GM12892 (cell line): ENCODE measurements around the gene ATG16L2.

Experiments used
- POLR2A ChIP-seq: IDR thresholded peaks from 2 replicates; pipeline ENCODE4 v1.6.1; 2011; ENCODE audit warnings: low read depth, low read length, control low read depth
- POLR2AphosphoS5 ChIP-seq: IDR thresholded peaks from 2 replicates; pipeline ENCODE4 v1.6.1; 2011; ENCODE audit warnings: low read depth, low read length, control low read depth
- TAF1 ChIP-seq: IDR thresholded peaks from 2 replicates; pipeline ENCODE4 v1.6.1; 2011; ENCODE audit warnings: low read depth, mild to moderate bottlenecking, control low read depth, low read length, borderline replicate concordance

GRCh38 chr11:72824020-72824419 lies 9.8 kb downstream of the ATG16L2 start:
- TF ChIP-seq POLR2A (peak; percentile 41; the same call in 1 of the 2 replicates), TAF1 (no peak), POLR2AphosphoS5 (no peak; the same call in none of the 2 replicates)
